ENCODE measurements around the gene PRDM11.

PRDM11 gene

GRCh38 chr11:45174168-45174835 lies 27.9 kb downstream of the PRDM11 start:
- no peak for DNase-seq (ENCODE audit: low read depth in 2 of 2)

DNA sequence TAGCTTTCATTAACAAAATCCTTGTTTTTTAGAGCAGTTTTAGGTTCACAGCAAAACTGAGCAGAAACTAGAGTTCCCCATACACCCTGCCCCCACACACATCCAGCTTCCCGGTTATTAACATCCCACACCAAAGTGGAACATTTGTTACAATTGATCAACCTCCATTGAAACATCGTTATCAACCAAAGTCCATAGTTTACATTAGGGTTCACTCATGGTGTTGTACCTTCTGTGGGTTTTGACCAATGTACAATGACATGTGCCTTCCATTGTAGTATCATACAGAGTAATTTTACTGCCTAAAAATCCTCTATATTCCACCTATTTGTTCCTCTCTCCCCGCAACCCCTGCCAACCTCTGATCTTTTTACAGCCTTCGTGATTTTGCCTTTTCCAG lies 28.5 kb downstream of the PRDM11 start:
- no peak for DNase-seq (ENCODE audit: low read depth in 2 of 2)

- DNase-seq (ENCODE audit: low read depth in 2 of 2) = no peak
Measured at GRCh38 chr11:45176996-45177395, 30.6 kb downstream of the PRDM11 start.

DNA sequence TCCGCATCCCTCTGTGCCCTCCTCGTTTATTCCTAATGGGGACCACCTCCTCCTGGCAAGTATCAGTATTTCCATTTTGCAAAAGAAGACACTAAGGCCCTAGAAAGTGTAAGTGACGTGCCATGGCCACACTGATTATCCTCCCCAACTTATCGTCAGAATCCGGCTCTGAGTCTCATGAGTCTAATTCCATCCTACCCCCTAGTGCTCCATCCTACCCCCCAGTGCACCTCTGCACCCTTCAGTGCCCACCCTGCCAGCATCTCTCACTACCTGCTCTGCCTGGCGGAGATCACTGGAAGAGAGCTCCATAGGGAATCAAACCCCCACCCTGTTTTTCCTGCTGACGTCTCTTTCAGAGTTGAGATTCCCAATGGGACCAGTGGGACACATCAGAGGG lies 31.8 kb downstream of the PRDM11 start:
- no peak for DNase-seq (ENCODE audit: low read depth in 2 of 2)

DNA sequence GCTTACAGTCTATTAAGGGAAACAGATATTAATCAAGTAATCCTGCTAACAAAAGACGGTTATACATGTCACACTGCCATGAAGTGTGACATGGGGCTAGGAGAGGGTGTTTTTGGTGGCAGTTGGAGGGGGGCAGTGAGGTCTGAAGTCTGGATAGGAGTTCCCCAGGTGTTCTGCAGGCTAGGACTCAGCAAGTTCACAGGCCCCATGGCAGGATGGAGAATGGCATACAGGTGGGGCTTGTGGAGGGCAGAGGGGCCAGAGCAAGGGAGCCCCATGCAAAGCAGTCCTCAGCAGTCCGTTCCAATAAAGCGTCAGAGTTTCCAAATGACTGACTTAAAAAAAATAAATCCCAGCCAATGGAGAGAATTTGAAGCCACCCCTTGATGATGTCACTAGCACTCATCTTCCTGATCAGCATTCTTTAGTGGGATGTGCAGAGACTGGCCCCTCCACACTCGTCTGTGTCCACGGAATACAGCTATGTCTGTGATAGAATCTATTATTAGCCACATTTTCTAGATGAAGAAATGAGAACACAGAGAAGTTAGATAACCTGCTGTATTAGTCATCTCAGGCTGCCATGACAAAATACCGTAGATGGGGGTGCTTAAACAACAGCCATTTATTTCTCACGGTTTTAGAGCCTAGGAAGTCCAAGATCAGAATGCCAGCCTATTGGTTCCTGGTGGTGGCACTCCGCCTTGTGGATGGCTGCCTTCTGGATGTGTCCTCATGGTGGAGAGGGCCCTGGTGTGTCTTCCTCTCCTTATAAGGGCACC lies 32.6 kb downstream of the PRDM11 start:
- no peak for DNase-seq (ENCODE audit: low read depth in 2 of 2)

DNA sequence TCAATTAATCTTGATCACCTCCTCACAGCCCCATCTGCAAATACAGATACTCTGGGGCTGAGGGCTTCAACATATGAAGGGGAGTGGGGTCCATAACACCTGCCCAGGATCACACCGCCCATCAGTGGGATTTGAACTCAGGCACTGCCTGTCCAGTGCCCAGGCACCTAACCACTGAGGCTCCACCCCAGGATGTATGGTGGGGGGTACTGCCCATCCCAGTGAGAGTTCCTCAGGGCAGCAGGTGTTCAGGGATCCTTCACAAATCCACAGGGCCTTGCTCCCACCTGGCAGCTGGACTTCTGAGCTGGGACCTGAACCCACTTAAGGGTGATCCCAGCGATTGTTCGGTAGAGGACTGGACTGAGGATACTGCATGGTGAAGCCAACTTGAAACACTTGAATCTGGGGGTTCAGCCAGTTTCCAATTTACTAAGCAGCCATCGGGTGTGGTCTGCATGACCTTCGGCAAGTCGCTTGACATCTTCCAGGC lies 33.3 kb downstream of the PRDM11 start:
- DNase-seq (ENCODE audit: low read depth in 2 of 2) = no peak

DNA sequence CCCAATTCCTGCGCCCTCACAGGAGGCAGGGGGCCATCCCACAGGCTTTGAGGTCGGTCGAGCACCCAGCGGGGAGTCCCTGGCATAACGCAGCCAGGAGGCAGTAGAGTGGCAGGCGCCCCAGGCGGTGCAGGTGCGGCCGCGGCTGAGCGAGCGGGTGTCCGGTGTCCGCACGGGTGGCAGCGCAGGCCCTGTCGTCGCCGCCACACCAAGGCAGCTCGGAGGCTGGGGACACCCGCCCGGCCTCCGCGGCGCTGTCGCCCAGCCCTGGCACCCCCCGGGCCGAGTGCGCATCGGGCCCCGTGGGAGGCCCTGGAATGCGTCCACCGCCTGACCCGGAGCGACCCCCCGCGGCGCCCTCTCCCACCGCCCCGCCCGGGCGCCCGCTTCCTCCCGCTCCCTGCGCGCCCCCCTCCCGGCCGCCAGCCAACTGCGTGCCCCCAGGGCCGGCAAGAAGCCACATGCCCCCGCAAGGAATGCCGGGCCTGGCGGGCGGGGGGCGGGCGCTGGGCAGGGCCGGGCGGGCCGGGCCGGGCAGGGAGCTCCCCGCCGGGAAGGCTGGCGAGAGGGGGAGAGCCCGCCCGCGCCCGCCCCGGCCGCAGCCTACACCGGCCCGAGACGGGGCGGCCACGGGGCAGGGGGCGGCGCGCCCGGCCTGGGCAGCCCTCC lies 33.9 kb downstream of the PRDM11 start:
- DNase-seq (ENCODE audit: low read depth in 2 of 2) = no peak

DNA sequence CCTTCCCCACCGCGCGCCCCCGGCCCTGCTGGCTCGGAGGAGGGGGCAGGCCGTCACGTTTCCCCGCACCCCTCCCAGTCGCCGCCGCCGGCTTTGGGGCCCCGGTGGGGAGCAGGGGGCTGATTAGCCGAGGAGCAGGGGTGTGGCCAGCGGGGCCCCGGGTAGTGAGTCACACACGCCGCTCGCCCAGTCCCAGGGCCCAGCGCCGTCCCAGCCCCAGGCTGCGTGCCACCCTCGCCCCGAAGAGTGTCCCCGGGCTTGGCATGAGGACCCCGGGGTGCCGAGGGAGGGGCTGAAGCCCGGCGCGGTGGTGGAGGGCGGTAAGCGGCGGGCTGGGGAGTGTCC lies 34.4 kb downstream of the PRDM11 start:
- DNase-seq (ENCODE audit: low read depth in 2 of 2) = peak in 1 of 2 donors; percentile 6

DNA sequence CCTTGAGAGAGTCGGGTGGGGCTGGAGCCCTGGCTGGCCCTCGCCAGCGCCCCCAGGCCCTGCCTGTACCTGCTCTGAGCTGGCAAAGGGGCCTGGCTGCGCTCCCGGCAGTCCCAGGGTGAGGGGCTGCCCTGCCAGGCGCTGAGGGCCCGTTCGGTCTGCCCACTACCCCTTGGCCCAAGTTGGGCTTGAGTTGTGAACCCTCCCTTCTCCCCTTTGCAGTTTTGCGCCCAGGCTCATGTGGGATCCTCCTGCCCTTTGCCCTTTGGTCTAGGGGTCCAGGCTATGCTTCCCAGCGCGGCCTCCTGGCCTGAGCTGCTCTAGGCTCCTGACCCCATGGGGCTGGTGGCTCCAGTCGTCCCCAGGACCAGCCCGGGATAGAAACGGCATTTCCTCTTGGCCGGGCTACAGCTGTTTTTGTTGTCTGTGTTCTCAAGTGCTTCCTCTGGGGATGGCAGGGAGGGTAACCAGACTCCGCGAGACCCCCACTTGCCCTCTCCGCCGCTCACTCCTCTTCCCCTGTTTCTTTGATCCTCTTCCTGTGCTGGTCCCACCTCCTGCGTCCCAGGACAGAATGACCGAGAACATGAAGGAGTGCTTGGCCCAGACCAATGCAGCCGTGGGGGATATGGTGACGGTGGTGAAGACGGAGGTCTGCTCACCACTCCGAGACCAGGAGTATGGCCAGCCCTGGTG lies 34.9 kb downstream of the PRDM11 start:
- no peak for DNase-seq (ENCODE audit: low read depth in 2 of 2)

DNA sequence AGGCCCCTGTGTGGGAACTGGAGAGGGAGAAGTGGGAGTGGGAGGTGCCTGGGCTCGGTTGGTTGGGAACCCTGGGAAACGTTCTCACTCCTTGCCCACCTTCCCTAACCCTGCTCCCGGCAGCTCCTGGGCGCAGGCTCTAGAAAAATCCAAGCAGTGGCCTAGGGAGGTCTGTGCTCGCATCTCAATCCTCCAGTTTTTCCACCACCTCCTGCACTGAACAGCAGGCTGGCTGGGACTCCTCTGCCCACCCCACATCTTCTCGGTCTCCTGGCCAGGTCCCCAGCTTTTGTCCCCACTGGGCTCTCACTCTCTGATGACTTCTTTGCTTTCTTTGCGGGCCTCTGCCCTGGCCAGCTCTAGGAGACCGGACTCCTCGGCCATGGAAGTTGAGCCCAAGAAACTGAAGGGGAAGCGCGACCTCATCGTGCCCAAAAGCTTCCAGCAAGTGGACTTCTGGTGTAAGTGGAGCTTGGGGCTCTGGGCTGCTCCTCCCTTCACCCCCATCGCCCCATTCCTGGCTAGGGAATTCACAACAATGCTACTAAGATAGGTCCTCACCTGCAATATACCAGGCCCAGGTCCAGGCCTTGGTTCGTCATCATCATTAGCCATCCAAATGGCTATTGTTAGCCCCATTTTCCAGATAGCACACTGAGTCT lies 35.6 kb downstream of the PRDM11 start:
- DNase-seq (ENCODE audit: low read depth in 2 of 2) = no peak

DNA sequence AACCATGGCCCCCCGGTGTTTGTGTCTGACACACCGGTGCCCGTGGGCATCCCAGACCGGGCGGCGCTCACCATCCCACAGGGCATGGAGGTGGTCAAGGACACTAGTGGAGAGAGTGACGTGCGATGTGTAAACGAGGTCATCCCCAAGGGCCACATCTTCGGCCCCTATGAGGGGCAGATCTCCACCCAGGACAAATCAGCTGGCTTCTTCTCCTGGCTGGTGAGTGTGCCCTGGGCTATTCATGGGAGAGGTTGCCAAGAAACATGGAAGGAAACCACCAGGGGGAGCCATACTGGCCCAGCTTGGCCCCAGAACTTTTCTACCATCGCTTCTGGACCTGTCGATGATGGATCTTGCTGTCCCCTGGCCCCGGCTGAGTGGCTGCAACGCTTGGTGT lies 36.5 kb downstream of the PRDM11 start:
- DNase-seq (ENCODE audit: low read depth in 2 of 2) = no peak

GRCh38 chr11:45184640-45185039 lies 38.2 kb downstream of the PRDM11 start:
- DNase-seq (ENCODE audit: low read depth in 2 of 2) = no peak

- no peak for DNase-seq (ENCODE audit: low read depth in 2 of 2)
Measured at GRCh38 chr11:45185228-45185729, 38.8 kb downstream of the PRDM11 start.

GRCh38 chr11:45187375-45187774 lies 40.9 kb downstream of the PRDM11 start:
- DNase-seq (ENCODE audit: low read depth in 2 of 2) = no peak

DNA sequence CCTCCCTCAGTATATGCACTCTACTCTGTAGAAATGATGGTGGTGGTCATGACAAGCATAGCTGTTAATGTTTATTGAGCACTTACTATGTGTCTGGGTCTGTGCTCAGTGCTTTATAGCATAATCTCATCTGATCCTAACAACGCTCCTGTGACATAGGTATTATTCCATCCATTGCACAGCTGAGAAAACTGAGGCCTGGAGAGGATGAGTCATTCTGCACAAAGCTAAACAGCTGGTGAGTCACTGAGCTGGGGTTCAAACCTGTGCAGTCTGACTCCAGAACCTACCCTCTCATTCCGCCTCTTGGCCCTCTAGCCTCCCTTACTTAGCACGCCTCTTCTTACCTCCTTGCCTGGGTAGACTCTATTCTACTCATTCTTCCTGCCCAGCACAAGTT lies 41.7 kb downstream of the PRDM11 start:
- DNase-seq (ENCODE audit: low read depth in 2 of 2) = no peak

DNA sequence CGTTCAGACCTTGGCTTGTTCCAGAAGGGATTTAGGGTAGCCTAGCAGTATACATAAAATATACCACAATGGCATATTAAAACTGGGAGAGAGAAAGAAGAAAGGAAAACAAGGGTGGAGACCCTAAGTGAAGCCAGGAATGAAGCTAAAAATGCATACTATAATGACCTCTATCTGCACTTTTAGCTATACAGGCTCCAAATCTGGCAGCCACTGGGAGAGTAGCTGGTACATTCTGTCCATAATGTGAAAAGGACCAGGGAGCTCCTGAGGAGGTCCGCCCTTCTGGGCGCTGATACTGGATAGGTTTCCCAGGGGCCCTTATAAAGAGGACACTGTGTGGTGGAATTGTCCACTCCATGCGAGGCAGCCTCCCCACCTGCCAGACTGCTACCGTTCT lies 42.8 kb downstream of the PRDM11 start:
- no peak for DNase-seq (ENCODE audit: low read depth in 2 of 2)

- DNase-seq (ENCODE audit: low read depth in 2 of 2) = no peak
Measured at GRCh38 chr11:45193695-45194094, 47.3 kb downstream of the PRDM11 start.

- no peak for DNase-seq (ENCODE audit: low read depth in 2 of 2)
Measured at GRCh38 chr11:45204761-45205160, 58.3 kb downstream of the PRDM11 start.

DNA sequence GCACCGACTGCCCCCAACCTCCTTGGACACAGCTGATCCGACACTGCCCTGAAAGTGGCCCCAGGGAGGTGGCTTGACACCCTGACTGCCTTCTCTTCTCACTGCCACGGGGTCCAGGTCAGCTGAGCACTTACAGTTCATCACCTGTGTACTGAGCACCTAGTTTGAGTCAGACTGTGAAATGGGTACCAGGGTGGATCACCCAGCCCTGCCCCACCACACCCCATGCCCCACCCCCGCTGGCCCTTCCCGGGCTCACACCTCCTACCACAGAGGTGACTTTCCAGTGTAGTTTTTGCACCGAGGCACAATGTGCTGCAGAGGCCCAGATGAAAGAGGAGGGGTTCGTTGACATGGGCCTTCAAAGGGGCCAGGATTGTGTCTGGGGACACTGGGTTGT lies 59.5 kb downstream of the PRDM11 start:
- no peak for DNase-seq (ENCODE audit: low read depth in 2 of 2)

DNA sequence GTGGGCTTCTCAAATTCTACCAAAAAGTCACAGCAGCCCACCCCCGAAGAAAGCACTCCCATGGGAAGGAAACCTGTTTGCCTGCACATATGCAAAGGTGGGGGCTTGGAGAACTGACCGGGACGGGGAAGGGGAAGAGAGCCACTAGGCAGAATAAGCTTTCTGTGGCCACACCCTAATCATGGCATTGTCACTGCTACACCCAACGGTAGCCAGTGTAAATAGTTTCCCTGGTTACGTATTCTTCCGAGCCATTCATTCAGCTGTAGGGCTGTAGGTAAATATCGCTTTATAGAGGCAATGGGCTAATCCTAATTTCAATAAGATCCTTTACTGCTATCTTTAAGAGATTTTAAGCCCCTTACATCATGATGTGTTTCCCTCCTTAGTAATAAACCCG lies 61.7 kb downstream of the PRDM11 start:
- no peak for DNase-seq (ENCODE audit: low read depth in 2 of 2)
